Breast epithelium (tissue), 4 donors: ENCODE results near the gene CRTAC1. TPM values are rescaled to one million over a fixed set of nuclear protein-coding genes. Genes with fewer than 3 reads are reported as not detected.
A peak's percentile ranks its signal among the peaks of the same experiment; 100 is the strongest.

ENCODE experiments used
- DNase-seq, 2 donors: peaks; one replicate each; pipeline ENCODE4 v3.0.0-alpha.2; 2019; ENCODE audit warnings: low spot score in 2 of 2
- H3K27ac ChIP-seq, 2 donors: fragments of 200-600 bp; sonication (generic) in 1 of 2; one replicate each; pipeline ENCODE4 v1.5.1; 2016 to 2019; ENCODE audit warnings: mild to moderate bottlenecking in 1 of 2
- H3K27me3 ChIP-seq, 2 donors: fragments of 200-600 bp; sonication (generic) in 1 of 2; one replicate each; pipeline versions ENCODE4 v1.5.1 to v1.6.0; 2017 to 2019; ENCODE audit warnings: control low read depth in 1 of 2, mild to moderate bottlenecking in 1 of 2
- H3K36me3 ChIP-seq: fragments of 200-600 bp; one replicate; pipeline ENCODE4 v1.5.1; 2019
- H3K4me1 ChIP-seq, 2 donors: fragments of 200-600 bp; sonication (generic); one replicate each; pipeline ENCODE4 v1.5.1; 2016 to 2019; ENCODE audit warnings: control low read depth in 1 of 2
- H3K4me3 ChIP-seq, 3 donors: fragments of 200-600 bp; sonication (generic); 1 replicate in 2 of 3; 2 replicates in 1 of 3; pipeline ENCODE4 v1.5.1; 2016 to 2019; ENCODE audit warnings: mild to moderate bottlenecking in 3 of 3, moderate library complexity in 2 of 3
- H3K9me3 ChIP-seq, 2 donors: fragments of 200-600 bp; sonication (generic) in 1 of 2; one replicate each; pipeline ENCODE4 v1.5.1; 2016 to 2019; ENCODE audit warnings: control low read depth in 1 of 2
- POLR2A ChIP-seq: fragments of 450-650 bp; IDR thresholded peaks from one replicate; pipeline ENCODE4 v1.6.1; 2016; ENCODE audit warnings: antibody characterized with exemption, mild to moderate bottlenecking, moderate library complexity
- POLR2AphosphoS5 ChIP-seq, 3 donors: sonication (generic); formaldehyde crosslinking; IDR thresholded peaks; one replicate each; pipeline ENCODE4 v1.6.1; 2017; ENCODE audit warnings: antibody characterized with exemption in 3 of 3
- intact Hi-C: fragments of 100-400 bp; cut with DNase I; formaldehyde crosslinking; loops from one replicate; pipeline ENCODE4 v1.15.1; 2023; ENCODE audit warnings: low total_unique reads
- total RNA-seq, 3 donors: library from RNA; depleted of rRNA; stranded (reverse); fragments of >200 nt; gene quantifications; one replicate each; pipeline ENCODE4 v1.1.0, GENCODE V29; 2016
- TF ChIP-seq, protein P1 (sequence below), 3 donors: fragments of 450-650 bp; IDR thresholded peaks; one replicate each; pipeline ENCODE4 v1.5.1; 2016 to 2017; ENCODE audit warnings: antibody characterized with exemption in 3 of 3, mild to moderate bottlenecking in 3 of 3, moderate library complexity in 3 of 3

CRTAC1 gene
- total RNA-seq, 3 donors from 2014 or later = 1.6 to 4.7 (median 1.9) TPM

- TF ChIP-seq, protein P1, sequence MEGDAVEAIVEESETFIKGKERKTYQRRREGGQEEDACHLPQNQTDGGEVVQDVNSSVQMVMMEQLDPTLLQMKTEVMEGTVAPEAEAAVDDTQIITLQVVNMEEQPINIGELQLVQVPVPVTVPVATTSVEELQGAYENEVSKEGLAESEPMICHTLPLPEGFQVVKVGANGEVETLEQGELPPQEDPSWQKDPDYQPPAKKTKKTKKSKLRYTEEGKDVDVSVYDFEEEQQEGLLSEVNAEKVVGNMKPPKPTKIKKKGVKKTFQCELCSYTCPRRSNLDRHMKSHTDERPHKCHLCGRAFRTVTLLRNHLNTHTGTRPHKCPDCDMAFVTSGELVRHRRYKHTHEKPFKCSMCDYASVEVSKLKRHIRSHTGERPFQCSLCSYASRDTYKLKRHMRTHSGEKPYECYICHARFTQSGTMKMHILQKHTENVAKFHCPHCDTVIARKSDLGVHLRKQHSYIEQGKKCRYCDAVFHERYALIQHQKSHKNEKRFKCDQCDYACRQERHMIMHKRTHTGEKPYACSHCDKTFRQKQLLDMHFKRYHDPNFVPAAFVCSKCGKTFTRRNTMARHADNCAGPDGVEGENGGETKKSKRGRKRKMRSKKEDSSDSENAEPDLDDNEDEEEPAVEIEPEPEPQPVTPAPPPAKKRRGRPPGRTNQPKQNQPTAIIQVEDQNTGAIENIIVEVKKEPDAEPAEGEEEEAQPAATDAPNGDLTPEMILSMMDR (IDR thresholded peaks at IDR 0.05) = no peak
- Histone ChIP-seq H3K9me3 (no peaks in the 10 kb centered on the region), H3K36me3 (no peaks in the 10 kb centered on the region), H3K27ac (no peak overlapping the region), H3K4me3 (peak overlapping the region in 1 of 3 donors; percentile 23), H3K4me1 (peaks cover 5 to 21% of the 10 kb centered on the region in 2 donors), H3K27me3 (no peaks in the 10 kb centered on the region)
- intact Hi-C loops = loop anchor here (5.0 kb wide), 1 partner anchor 653 kb away; no protein-coding TSS in a partner anchor
- DNase-seq = no peak
Measured at GRCh38 chr10:97914171-97914836, 116.1 kb downstream of the CRTAC1 start.

- DNase-seq = no peak
- H3K9me3 ChIP-seq = no peaks in the 10 kb centered on the region
- peaks cover 5 to 21% of the 10 kb centered on the region in 2 donors for H3K4me1 ChIP-seq
- no peak overlapping the region for H3K4me3 ChIP-seq
- H3K27ac ChIP-seq = no peak overlapping the region
- no peaks in the 10 kb centered on the region for H3K36me3 ChIP-seq
- intact Hi-C loops = loop anchor here (5.0 kb wide), 1 partner anchor 654 kb away; no protein-coding TSS in a partner anchor
- no peak for TF ChIP-seq POLR2AphosphoS5 (IDR thresholded peaks at IDR 0.05)
- TF ChIP-seq, protein P1 (IDR thresholded peaks at IDR 0.05) = no peak
- no peak for TF ChIP-seq POLR2A
- H3K27me3 ChIP-seq = no peaks in the 10 kb centered on the region
Measured at GRCh38 chr10:97913614-97914013, 116.8 kb downstream of the CRTAC1 start.

- DNase-seq = no peak
- H3K4me3 ChIP-seq = no peak overlapping the region
- H3K9me3 ChIP-seq = no peaks in the 10 kb centered on the region
- intact Hi-C loops = loop anchor here (5.0 kb wide), 1 partner anchor 654 kb away; no protein-coding TSS in a partner anchor
- H3K36me3 ChIP-seq = no peaks in the 10 kb centered on the region
- peaks cover 5 to 21% of the 10 kb centered on the region in 2 donors for H3K4me1 ChIP-seq
- TF ChIP-seq, protein P1 (IDR thresholded peaks at IDR 0.05) = no peak
- TF ChIP-seq POLR2AphosphoS5 (IDR thresholded peaks at IDR 0.05) (no peak), POLR2A (no peak)
- H3K27me3 ChIP-seq = no peaks in the 10 kb centered on the region
- H3K27ac ChIP-seq = no peak overlapping the region
Measured at GRCh38 chr10:97913193-97913592, 117.2 kb downstream of the CRTAC1 start.

DNA sequence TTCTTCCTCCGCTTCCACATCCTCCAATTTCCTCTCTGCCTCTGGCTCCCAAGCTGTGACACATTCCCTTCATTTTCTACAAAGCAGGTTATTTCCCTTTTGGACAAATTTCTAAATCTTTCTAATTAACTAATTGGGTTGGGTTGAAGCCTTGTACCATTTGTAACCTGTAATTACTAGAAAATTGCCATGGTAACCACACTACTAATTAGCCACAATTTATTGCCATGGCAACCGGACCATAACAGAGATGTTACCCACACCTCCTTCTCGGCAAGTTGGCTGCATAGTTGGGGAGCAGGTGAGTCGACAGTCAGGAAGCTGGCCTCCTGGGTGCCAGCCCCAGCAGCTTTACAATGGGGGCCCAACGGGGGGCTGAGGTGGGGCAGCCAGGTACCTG is 119.2 kb downstream of the CRTAC1 start:
- Histone ChIP-seq H3K27me3 (no peaks in the 10 kb centered on the region), H3K27ac (no peak overlapping the region), H3K36me3 (no peaks in the 10 kb centered on the region), H3K9me3 (no peaks in the 10 kb centered on the region), H3K4me3 (no peak overlapping the region), H3K4me1 (peaks cover 5 to 10% of the 10 kb centered on the region in 2 donors)
- intact Hi-C loops = loop anchor here (5.0 kb wide), 1 partner anchor 656 kb away; no protein-coding TSS in a partner anchor
- no peak for TF ChIP-seq POLR2A
- TF ChIP-seq POLR2AphosphoS5 (IDR thresholded peaks at IDR 0.05) = no peak
- TF ChIP-seq, protein P1 (IDR thresholded peaks at IDR 0.05) = no peak
- no peak for DNase-seq

- no peak for DNase-seq
- intact Hi-C loops = loop anchor here (5.0 kb wide), 1 partner anchor 657 kb away; no protein-coding TSS in a partner anchor
- TF ChIP-seq POLR2AphosphoS5 (IDR thresholded peaks at IDR 0.05) (no peak), POLR2A (no peak)
- TF ChIP-seq, protein P1 (IDR thresholded peaks at IDR 0.05) = no peak
- no peaks in the 10 kb centered on the region for H3K9me3 ChIP-seq
- H3K27ac ChIP-seq = no peak overlapping the region
- H3K27me3 ChIP-seq = no peaks in the 10 kb centered on the region
- no peak overlapping the region for H3K4me3 ChIP-seq
- peaks cover 0 to 8% of the 10 kb centered on the region in 2 donors for H3K4me1 ChIP-seq
- H3K36me3 ChIP-seq = no peaks in the 10 kb centered on the region
Measured at GRCh38 chr10:97910661-97911060, 119.8 kb downstream of the CRTAC1 start.
